ENCODE measurements around the gene TNN. TPM values are rescaled to one million over a fixed set of nuclear protein-coding genes. Genes with fewer than 3 reads are reported as not detected.
"Not testable (repeated sequence)": the region's sequence is repeated elsewhere in the genome, so short reads cannot be mapped to it uniquely, and the experiment has no call there.

The TNN gene, protein sequence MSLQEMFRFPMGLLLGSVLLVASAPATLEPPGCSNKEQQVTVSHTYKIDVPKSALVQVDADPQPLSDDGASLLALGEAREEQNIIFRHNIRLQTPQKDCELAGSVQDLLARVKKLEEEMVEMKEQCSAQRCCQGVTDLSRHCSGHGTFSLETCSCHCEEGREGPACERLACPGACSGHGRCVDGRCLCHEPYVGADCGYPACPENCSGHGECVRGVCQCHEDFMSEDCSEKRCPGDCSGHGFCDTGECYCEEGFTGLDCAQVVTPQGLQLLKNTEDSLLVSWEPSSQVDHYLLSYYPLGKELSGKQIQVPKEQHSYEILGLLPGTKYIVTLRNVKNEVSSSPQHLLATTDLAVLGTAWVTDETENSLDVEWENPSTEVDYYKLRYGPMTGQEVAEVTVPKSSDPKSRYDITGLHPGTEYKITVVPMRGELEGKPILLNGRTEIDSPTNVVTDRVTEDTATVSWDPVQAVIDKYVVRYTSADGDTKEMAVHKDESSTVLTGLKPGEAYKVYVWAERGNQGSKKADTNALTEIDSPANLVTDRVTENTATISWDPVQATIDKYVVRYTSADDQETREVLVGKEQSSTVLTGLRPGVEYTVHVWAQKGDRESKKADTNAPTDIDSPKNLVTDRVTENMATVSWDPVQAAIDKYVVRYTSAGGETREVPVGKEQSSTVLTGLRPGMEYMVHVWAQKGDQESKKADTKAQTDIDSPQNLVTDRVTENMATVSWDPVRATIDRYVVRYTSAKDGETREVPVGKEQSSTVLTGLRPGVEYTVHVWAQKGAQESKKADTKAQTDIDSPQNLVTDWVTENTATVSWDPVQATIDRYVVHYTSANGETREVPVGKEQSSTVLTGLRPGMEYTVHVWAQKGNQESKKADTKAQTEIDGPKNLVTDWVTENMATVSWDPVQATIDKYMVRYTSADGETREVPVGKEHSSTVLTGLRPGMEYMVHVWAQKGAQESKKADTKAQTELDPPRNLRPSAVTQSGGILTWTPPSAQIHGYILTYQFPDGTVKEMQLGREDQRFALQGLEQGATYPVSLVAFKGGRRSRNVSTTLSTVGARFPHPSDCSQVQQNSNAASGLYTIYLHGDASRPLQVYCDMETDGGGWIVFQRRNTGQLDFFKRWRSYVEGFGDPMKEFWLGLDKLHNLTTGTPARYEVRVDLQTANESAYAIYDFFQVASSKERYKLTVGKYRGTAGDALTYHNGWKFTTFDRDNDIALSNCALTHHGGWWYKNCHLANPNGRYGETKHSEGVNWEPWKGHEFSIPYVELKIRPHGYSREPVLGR (N-terminal part only)
- total RNA-seq, result not detected

DNA sequence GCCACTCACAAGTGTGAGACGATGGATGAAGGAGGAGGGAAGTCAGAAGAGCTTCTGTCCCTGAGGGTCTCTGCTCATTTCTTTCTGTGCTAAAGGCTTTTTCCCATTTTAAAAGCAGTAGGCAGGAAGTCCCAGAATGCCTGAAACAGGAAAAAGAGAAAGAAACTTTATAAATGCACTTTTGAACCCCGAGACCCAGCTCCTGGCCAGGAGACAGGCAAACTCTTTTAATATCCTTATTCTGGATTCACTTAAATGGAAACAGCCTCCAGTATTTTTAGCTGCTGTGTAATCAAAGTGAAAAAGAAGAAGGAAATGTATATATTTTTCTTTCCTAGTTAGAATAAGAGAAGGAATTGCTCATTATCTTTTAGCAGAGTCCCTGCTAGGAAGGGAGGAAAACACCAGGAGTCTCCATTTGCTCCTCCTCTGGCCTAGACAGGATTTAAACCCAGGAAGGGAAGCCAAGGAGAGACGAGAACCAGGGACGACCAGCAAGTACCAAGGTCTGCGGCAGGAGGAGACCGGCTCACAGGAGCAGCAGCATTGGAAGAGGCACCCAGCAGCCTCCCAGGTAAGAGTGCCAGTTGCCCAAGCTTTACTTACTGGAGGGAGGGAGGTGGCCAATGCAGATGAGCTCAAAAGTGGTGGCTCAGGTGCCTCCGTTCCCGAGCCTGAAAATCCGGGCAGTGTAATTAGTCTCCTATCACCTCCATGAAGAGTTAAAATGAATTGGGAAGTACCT is at the start of gene TNN:
TSS of gene TNN (plus strand) at position 472 of the 745 bp plus-strand sequence. CDS start 9,586 bp downstream, outside the sequence.
- H3K4me3 Mint-ChIP-seq, result no peak within 1 kb of the TSS
- POLR2A ChIA-PET, result no interaction called here
- no peak within 1 kb of the TSS for H3K27ac Mint-ChIP-seq
- peaks cover 18% of the 10 kb centered on the region for H3K27me3 Mint-ChIP-seq (ENCODE audit: low read depth)
- CTCF ChIA-PET, result interaction anchor here (0.7 to 1.4 kb wide), 4 partner anchors 38 to 85 kb away, joined by 3 to 4 read pairs (median 4); no protein-coding TSS in a partner anchor
- H3K9me3 Mint-ChIP-seq (ENCODE audit: insufficient read depth), result no peaks in the 10 kb centered on the region
- DNase-seq, result no peak
- no peak for ATAC-seq
- H3K4me1 Mint-ChIP-seq (ENCODE audit: low read depth), result peaks cover 13% of the 10 kb centered on the region
- no peaks in the 10 kb centered on the region for H3K36me3 Mint-ChIP-seq (ENCODE audit: low read depth)

DNA sequence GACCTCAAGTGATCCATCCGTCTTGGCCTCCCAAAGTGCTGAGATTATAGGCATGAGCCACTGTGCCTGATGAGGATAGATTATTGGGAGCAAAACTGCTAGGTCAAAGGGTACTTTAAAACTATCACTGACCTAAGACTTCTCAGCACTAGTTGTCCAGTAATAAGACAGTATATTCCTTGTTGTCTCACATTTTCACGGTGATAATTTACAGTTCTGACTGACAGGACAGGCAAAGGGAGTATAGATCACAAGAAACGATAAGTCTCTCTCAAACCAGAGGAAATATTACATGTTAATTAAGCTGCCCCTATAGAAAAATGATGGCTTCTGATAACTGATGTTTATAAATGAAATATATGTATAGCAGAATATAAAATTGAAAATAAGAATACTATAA is 48.1 kb upstream of the TNN start:
- Mint-ChIP-seq H3K4me3 (no peak overlapping the region), H3K9me3 (ENCODE audit: insufficient read depth) (no peaks in the 10 kb centered on the region), H3K36me3 (ENCODE audit: low read depth) (peaks cover 41% of the 10 kb centered on the region), H3K27me3 (ENCODE audit: low read depth) (no peaks in the 10 kb centered on the region), H3K4me1 (ENCODE audit: low read depth) (peaks cover 35% of the 10 kb centered on the region), H3K27ac (no peak overlapping the region)
- ChIA-PET POLR2A (interaction anchor here (1.2 kb wide), 1 partner anchor 20 kb away, joined by 3 read pairs; the partner anchor contains the start of gene CACYBP), CTCF (no interaction called here)
- DNase-seq (no peak), ATAC-seq (no peak)

- H3K27me3 Mint-ChIP-seq (ENCODE audit: low read depth), result no peaks in the 10 kb centered on the region
- peaks cover 17% of the 10 kb centered on the region for H3K36me3 Mint-ChIP-seq (ENCODE audit: low read depth)
- POLR2A ChIA-PET, result interaction anchor here (0.6 to 2.5 kb wide), 18 partner anchors 9 to 1154 kb away, joined by 3 to 67 read pairs (median 4); partner anchors contain the start of genes CACYBP and RC3H1
- CTCF ChIA-PET, result interaction anchor here (0.7 to 3.6 kb wide), 16 partner anchors 19 to 761 kb away, joined by 3 to 19 read pairs (median 4); partner anchors contain the start of genes CACYBP and KIAA0040
- H3K4me1 Mint-ChIP-seq (ENCODE audit: low read depth), result peaks cover 36% of the 10 kb centered on the region
- peak within 1 kb of the TSS; percentile 92 for H3K27ac Mint-ChIP-seq
- DNase-seq (peak; percentile 99), ATAC-seq (peak; percentile 93)
- H3K9me3 Mint-ChIP-seq (ENCODE audit: insufficient read depth), result no peaks in the 10 kb centered on the region
- peak within 1 kb of the TSS; percentile 93 for H3K4me3 Mint-ChIP-seq
Measured at GRCh38 chr1:175023043-175023921, 44.4 kb upstream of the TNN start, which contains the start of gene MRPS14. Gene MRPS14 (minus strand): TSS chr1:175023425. CDS start chr1:175023408, 17 bp downstream.

- CTCF ChIA-PET, result interaction anchor here (0.7 to 3.6 kb wide), 11 partner anchors 20 to 254 kb away, joined by 3 to 19 read pairs (median 4); partner anchors contain the start of genes CACYBP and KIAA0040
Measured at GRCh38 chr1:175023922-175024242, 43.8 kb upstream of the TNN start.

DNA sequence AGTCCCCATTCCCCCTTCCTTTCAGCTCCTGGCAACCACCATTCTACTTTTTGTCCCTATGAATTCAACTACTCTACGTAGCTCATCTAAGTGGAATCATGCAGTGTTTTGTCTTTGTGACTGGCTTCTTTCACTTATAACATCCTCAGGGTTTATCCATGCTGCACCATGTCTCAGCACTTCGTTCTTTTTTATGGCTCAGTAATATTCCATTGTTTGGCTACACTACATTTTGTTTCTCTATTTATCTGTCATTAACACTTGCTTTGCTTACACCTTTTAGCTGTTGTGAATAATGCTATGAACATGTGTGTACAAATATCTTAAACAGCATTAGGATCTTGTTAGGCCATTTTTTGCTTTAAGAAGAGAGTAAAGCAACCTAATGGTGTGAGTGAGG is 42.9 kb upstream of the TNN start:
- no peak for DNase-seq
- Mint-ChIP-seq H3K27me3 (ENCODE audit: low read depth) (no peaks in the 10 kb centered on the region), H3K9me3 (ENCODE audit: insufficient read depth) (no peaks in the 10 kb centered on the region), H3K4me1 (ENCODE audit: low read depth) (peaks cover 42% of the 10 kb centered on the region), H3K27ac (peak overlapping the region; percentile 26), H3K4me3 (peak overlapping the region; percentile 34), H3K36me3 (ENCODE audit: low read depth) (peaks cover 13% of the 10 kb centered on the region)
- ChIA-PET CTCF (interaction anchor here (0.6 to 3.6 kb wide), 4 partner anchors 100 to 252 kb away, joined by 3 to 19 read pairs (median 7); no protein-coding TSS in a partner anchor), POLR2A (interaction anchor here (0.6 kb wide), 1 partner anchor 9 kb away, joined by 3 read pairs; no protein-coding TSS in a partner anchor)
- ATAC-seq, result no peak

More at GRCh38 chr1:175023922-175024242, 43.8 kb upstream of the TNN start:
- peak overlapping the region; percentile 93 for H3K4me3 Mint-ChIP-seq
- H3K36me3 Mint-ChIP-seq (ENCODE audit: low read depth), result peaks cover 14% of the 10 kb centered on the region
- not testable (repeated sequence) for H3K9me3 Mint-ChIP-seq (ENCODE audit: insufficient read depth); ATAC-seq; H3K27me3 Mint-ChIP-seq (ENCODE audit: low read depth)
- DNase-seq, result peak; percentile 28
- H3K27ac Mint-ChIP-seq, result peak overlapping the region; percentile 92
- H3K4me1 Mint-ChIP-seq (ENCODE audit: low read depth), result peaks cover 36% of the 10 kb centered on the region
- POLR2A ChIA-PET, result interaction anchor here (0.6 to 2.5 kb wide), 16 partner anchors 9 to 1155 kb away, joined by 3 to 67 read pairs (median 4); partner anchors contain the start of genes CACYBP and RC3H1

GRCh38 chr1:175033953-175034352 is 33.7 kb upstream of the TNN start:
- Mint-ChIP-seq H3K27ac (no peak overlapping the region), H3K4me1 (ENCODE audit: low read depth) (peaks cover 8% of the 10 kb centered on the region), H3K27me3 (ENCODE audit: low read depth) (peaks cover 1% of the 10 kb centered on the region), H3K4me3 (no peak overlapping the region), H3K36me3 (ENCODE audit: low read depth) (no peaks in the 10 kb centered on the region), H3K9me3 (ENCODE audit: insufficient read depth) (no peaks in the 10 kb centered on the region)
- no peak for DNase-seq
- ChIA-PET CTCF (interaction anchor here (1.1 to 3.5 kb wide), 2 partner anchors 92 to 112 kb away, joined by 5 to 32 read pairs; no protein-coding TSS in a partner anchor), POLR2A (no interaction called here)
- no peak for ATAC-seq

DNA sequence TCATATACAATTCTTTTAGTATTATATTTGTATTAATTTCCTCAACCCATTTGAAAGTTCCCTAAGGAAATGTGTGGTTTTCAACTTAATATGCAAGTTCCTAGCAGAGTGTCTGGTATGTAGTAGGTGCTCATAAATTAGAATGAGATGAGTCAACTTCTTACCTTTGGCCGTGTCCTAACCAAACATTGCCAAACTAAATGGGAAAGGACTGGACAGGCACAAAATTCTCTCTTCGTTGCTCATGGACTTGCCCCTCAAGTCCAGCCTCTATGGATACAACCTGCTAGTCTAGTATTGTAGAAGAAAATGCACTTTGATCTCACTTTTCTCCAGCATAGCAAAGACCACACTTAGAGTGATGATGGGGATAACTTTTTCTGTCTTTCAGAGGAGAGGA is 32.9 kb upstream of the TNN start:
- Mint-ChIP-seq H3K36me3 (ENCODE audit: low read depth) (no peaks in the 10 kb centered on the region), H3K4me3 (no peak overlapping the region), H3K4me1 (ENCODE audit: low read depth) (peaks cover 2% of the 10 kb centered on the region), H3K9me3 (ENCODE audit: insufficient read depth) (no peaks in the 10 kb centered on the region), H3K27me3 (ENCODE audit: low read depth) (peaks cover 3% of the 10 kb centered on the region), H3K27ac (no peak overlapping the region)
- CTCF ChIA-PET, result no interaction called here
- ATAC-seq, result no peak
- POLR2A ChIA-PET, result no interaction called here
- DNase-seq, result no peak

DNA sequence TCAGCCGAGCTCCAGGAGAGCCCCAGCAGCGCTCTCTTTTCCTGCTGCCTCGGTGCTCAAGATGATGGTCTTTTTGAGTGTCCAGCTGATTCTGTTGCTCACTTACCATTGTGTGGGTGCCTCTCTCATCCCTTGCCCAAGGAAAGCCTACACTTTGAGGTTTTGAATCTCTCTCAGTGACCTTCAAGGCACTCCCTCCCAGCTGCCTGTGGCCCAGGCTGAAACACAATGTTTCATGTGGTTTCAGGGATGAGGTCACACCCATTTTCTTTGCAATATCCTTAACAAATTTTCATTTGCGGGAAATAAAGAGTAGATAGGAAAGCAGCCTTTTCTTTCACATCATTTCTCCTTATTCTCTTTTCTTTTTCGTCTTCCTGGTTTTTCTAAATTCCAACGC is 31.8 kb upstream of the TNN start:
- no peaks in the 10 kb centered on the region for H3K9me3 Mint-ChIP-seq (ENCODE audit: insufficient read depth)
- H3K27me3 Mint-ChIP-seq (ENCODE audit: low read depth), result peaks cover 6% of the 10 kb centered on the region
- CTCF ChIA-PET, result interaction anchor here (1.2 to 2.9 kb wide), 2 partner anchors 89 to 111 kb away, joined by 3 to 11 read pairs; no protein-coding TSS in a partner anchor

DNA sequence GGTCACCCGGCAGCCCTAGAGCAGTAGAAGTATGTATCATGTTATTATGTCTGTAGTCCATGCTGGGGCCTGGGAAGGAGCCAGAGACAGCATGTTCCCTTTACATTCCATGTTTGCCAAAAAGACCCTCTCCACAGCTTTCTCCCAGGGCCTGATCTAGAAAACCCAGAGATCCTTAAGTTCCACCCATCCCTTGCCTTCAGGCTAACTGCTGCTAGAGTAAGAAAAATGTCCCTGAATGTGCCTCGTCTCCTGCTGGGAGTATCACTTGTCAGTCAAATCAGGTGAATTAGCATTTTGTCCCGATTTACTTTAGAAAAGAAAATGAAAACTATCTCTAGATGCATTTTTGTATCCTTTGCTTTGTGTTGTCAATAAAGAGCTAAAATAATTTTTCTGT is 31.2 kb upstream of the TNN start:
- ChIA-PET POLR2A (no interaction called here), CTCF (interaction anchor here (1.2 to 2.9 kb wide), 2 partner anchors 89 to 110 kb away, joined by 3 to 11 read pairs; no protein-coding TSS in a partner anchor)
- no peaks in the 10 kb centered on the region for H3K36me3 Mint-ChIP-seq (ENCODE audit: low read depth)
- H3K9me3 Mint-ChIP-seq (ENCODE audit: insufficient read depth), result no peaks in the 10 kb centered on the region
- no peak overlapping the region for H3K27ac Mint-ChIP-seq
- peaks cover 6% of the 10 kb centered on the region for H3K27me3 Mint-ChIP-seq (ENCODE audit: low read depth)
- DNase-seq (no peak), ATAC-seq (no peak)
- no peak overlapping the region for H3K4me3 Mint-ChIP-seq
- no peaks in the 10 kb centered on the region for H3K4me1 Mint-ChIP-seq (ENCODE audit: low read depth)

More for the DNA sequence above, 31.8 kb upstream of the TNN start:
- no peak for ATAC-seq
- POLR2A ChIA-PET, result no interaction called here
- Mint-ChIP-seq H3K27ac (no peak overlapping the region), H3K4me3 (no peak overlapping the region), H3K4me1 (ENCODE audit: low read depth) (no peaks in the 10 kb centered on the region), H3K36me3 (ENCODE audit: low read depth) (no peaks in the 10 kb centered on the region)
- DNase-seq, result no peak

All from activated CD8-positive, alpha-beta T cell treated with anti-CD3 and anti-CD28 coated beads, Interleukin-2, amount 10 ng/mL, durations not matched to agents 7 days and 5 days (primary cell).